Fibroblast of skin of right quadriceps (primary cell): ENCODE data around the gene MEGF9.
A peak's percentile ranks its signal among the peaks of the same experiment; 100 is the strongest.

Experiments used
- DNase-seq: peaks from one replicate; pipeline ENCODE4 v3.0.0-alpha.2; 2013

MEGF9 gene

DNA sequence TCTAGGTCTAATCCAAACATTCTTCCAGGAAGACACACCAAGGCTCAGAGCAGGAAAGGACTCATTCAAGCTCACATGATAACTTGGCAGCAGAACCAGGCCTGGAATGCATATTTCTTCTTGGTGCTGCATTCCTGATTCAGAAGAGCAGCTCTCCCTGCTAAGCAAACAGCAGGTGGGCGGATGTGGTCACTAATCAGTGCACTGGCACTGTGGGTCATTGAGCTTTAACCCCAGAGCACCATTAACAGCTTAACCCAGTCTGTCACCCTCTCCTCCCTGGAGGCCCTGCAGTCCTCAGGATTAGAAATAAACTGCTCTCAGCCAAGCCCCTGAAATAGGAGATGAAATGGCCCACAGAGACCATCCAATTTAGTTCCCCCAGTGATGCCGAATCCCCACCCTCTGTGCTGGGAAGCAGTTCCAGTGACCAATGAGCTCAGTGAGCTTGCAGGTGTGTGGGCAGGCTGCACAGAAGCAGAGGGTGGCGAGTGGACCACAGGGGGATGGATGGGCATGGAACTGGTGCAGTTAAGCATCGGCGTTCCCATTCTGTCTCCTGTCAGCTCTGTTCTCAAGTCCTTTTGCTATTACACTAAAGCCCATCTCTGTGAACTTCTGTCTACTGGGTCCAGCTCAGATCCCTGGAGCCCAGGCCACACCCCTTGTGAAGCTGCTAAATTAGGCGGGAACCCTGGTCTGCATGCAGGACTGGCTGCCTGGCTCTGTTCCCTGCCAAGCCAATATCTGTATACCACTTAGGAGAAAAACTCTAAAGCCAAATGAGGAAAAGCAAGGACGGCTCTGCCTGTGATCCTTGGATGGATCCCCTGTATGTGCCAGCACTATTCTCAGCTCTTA lies 16.6 kb upstream of the MEGF9 start:
- peak; percentile 63 for DNase-seq

DNA sequence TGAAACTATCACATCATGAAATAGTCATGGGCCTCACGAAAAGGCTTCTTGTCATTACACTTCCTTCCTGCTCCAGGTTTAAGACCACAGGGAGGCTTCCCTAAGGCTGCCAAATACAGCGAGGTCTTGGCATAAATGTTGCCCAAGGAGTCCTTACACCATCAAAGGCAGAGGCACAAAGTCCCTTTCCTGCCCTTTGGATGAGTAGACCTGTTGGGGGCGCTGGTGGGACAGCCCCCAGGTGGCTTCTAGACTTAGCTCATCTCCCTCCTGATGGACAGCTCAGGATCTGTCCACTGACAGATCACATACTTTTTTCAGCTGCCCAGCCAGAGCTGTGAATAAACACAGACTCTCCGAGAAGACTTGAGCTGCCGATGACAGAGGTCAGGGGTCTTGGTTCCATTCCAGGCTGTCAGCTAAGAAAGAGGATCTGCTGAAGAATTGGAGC lies 15.5 kb upstream of the MEGF9 start:
- no peak for DNase-seq

DNA sequence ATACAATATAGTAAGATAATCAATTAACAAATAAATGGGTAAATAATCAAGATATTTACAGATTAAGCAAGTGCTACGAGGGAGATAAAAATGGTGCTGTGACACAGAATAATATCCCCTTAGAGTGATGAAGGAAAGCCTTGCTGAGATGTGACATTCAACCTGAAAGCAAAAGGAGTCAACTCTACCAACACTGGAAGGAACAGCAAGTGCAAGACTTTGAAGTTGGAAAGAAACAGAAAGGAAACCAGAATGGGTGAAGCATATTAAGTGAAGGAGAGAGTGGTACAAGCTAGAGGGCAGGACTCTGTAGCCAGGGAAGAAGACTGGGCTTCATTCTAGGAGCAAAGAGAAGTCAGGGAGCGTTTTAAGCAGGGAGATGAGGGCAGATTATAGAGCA lies 12.2 kb upstream of the MEGF9 start:
- DNase-seq, result no peak

DNA sequence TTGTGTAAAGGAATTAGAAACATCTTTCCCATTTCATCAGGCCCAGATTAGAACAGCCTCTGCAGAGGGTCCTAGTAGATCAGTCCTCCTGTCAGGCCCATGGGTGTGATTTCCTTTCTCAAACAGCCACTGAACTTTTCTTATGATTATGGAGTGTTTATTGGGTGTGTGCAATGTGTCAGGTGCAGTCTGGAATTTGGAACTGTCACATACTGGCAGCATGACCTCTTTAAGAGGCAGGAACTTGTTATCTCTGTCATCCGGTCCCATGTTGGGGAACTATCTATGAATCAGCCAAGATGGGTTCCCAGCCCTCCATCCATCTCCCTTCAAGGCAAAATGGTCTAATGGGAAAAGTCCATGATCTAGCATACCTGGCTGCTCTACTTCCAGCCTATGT lies 11.6 kb upstream of the MEGF9 start:
- no peak for DNase-seq

DNA sequence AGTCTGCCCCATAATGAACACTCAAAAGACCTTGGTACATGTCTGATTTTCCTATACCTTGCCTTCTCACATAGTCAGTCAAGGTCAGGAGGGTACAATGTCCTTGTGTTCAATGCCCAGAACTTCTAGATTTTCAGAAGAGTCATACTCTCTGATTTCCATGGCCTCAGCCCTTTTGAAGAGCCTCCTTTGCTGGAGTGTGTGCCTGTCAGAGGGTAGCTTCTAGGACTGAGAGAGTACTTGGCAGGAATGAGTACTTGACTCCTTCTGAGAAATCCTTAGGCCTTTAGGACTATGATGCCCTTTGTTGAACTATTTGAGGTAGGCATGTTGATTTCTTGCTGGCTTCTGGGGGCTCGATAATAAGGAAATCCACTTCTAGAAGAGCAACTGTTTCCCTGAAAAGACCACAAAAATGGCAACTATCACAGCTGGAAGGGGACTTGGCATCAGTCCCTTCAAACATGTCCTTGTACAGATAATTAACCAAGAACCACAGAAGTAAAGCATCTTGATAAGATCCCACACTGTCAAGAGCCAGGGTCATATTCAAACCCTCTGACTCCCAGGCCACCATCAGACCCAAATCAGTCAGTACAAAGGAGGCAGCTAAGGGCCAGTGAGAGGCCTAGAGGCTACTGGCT lies 10.6 kb upstream of the MEGF9 start:
- no peak for DNase-seq

DNA sequence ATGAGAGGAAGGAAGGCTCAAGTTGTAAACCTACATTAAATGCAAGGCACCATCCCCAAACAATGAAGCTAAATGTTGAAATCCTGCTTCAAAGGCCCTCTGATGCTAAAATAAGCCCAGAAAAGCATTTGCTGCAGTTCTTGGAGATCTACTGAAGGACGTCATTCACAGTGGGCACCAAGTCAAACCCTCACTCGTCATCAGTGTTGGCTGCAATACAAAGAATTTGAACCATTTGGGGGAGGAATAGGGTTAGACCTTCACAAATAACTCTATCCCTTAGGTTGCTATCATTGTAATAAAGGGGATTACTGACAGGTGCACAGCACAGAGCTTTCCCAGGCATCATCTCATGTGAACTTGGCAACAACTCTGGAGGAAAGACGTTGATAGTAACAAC lies 9.3 kb upstream of the MEGF9 start:
- peak; percentile 47 for DNase-seq

DNA sequence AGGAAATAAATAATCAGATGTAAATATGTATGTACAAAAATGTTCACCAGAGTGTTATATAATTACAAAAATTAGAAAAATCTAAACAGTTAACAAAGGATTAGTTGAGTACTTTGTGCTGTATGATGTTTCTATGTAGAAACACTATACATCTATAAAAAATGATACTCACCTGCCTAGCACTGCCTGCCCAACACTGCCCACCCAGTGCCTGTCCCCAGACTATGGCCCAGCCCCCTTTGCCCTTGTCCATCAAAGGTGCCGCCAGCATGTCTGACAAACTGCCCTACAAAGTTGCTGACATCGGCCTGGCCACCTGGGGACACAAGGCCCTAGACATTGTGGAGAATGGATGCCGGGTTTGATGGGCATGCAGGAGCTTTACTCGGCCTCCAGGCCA lies 6.1 kb upstream of the MEGF9 start:
- no peak for DNase-seq

DNA sequence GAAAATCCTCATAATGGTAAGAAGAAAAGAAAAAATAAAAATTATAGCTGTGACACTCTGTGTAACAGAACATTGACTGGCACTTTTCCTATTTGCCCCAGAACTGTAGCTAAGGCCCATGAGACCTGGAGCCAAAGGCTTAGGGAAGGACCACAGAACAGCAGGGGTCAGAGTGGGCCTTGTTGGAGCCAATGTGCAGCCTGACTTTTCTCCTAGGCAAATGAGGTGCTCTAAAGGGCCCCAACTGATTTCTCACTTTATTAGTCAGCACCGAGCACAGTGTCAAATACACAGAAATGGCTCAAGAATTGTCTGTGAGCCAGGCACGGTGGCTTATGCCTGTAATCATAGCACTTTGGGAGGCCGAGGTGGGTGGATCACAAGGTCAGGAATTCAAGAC lies 4.0 kb upstream of the MEGF9 start:
- no peak for DNase-seq

DNA sequence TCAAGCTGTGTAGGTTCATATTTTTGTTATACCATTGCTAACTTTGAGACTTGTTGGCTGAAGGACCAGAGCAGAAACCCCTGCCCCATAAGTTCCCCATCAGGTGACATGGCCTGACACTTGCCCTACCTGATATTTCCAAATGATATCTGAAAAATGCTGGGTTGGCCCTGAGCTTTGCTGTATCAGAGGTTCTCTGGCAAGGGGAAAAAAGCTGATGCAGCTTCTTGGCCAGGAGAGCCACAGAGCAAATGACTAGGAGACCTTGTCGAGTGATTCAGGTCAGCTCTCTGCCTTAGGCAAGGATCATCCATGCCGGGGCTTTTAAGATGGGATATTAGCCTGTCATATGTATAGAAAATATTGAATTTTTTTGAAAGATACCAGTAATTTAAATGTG lies 2.9 kb upstream of the MEGF9 start:
- DNase-seq, result no peak

DNA sequence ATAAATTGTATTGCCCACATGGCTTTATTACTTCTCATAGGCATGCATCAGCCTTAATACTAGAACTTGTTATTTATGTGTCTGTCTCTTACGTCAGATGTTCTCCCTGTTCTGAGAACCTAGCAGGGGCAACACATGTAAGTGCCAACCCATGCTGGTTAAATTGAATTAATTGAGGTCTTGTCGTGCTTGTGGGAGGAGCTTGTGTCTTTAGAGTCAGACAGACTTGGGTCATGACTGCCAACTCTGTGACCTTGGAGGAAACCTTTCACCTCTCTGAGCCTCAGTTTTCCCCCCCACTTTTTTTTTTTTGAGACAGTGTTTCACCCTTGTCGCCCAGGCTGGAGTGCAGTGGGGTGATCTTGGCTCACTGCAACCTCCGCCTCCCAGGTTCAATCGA lies 2.2 kb upstream of the MEGF9 start:
- no peak for DNase-seq

DNA sequence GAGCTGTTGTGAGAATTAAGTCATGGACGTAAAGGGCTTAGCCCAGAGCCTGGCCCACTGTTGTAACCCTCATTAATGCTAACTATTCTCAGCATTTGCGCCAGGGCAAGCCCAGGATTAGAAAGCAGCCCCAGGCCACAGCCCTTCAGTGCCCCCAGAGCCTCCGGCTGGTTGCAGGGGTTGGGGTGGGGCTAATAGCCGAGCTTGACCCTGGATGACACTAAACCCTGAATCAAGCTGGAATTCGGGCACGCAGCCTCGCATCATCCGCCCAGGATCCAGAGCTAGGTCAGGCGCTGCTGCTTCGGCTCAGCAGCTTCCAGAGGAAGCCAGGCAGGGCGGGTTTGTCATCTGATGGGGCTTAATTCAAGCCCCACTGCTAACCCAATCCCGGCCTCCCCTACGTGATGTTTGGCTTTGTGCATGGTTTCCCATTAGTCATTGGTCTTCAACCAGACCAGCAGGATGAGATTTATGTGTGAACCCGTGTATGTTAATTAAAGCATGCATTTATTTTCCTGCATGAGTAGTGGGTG lies 1.2 kb upstream of the MEGF9 start:
- DNase-seq, result peak; percentile 81

DNA sequence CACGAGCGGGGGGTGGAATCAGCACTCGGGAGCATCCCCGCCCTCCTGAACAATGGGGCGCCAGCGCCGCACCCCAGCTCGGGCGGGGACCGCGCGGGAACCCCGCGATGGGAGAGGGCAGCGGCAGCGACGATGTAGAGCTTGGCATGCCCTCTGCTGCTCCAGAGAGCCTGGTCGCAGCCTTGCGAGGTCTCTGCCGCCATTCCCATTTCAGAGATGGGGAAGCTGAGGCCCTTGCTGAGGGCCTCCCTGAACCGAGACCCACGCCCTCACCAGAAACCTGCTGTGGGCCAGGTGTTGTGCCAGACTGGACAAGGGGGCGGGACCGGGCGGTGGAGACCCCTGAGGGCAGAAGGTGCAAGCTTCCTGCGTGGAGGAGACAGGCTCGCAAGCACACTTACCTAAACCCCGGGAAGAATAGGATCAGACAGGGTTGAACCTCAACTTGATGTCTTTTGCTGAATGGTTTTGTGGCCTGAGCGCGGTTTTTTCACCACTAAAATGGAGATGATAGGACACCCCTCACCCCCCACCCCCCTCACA lies 647 bp upstream of the MEGF9 start:
- DNase-seq, result no peak

DNA sequence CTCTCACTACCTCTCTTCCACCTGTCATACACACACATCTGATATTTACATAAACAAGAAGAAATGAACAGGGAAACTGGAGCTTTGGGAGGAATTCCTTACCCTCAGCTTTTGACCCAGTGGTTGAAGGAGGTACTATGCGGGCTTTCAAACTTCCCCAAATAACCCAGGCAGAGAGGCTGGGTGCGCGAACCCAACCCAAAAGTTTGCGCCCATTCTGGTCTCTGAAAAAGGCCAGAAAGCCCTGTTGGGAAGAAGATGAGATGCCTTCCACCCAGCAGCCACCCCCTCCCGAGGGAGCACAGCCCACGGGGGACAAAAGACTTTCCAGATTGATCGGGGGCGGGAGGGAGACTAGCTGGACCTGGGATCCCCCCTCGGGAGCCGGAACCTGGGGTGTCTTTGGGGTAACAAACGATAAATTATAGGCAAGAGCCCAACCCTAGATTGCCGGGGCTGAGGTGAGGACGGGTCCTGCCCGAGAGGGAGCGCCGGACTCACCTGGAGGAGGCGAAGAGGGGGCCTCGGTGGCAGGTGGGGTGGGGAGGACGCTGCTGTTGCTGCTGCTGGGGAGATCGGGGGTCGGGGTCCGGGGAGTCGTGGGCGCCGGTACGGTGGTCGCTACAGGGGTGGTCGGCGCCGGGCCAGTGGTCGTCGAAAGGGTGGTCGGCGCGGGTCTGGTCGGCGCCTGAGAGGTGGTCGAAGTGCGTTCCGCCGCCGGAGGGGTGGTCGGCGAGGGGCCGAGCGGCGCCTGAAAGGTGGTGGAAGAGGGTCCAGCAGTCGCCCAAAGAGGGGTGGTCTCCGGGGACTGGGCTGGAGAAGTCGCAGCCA lies 798 bp downstream of the MEGF9 start:
- no peak for DNase-seq

DNA sequence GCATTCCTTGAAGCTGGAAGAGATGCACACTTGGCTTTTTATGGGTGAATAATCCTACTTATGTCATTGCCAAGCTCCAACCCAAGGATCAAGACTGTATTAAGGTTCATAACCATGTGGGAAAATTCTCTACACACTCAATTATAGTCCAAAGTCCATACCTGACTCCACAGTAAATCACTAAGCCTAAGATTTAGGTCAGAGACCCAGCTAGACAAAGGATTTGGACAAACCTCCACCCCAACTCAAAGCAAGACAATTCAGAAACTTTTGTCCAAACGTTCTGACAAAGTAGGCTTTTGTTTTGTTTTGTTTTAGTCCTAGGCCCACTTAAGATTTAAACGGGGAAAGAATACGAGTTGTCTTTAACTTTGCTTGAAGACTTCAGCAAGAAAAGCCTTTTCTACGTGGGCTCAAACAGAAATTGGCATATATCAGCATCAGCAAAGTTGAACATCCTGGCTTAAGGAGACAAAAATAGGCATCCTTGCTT lies 1.7 kb downstream of the MEGF9 start:
- DNase-seq, result no peak

DNA sequence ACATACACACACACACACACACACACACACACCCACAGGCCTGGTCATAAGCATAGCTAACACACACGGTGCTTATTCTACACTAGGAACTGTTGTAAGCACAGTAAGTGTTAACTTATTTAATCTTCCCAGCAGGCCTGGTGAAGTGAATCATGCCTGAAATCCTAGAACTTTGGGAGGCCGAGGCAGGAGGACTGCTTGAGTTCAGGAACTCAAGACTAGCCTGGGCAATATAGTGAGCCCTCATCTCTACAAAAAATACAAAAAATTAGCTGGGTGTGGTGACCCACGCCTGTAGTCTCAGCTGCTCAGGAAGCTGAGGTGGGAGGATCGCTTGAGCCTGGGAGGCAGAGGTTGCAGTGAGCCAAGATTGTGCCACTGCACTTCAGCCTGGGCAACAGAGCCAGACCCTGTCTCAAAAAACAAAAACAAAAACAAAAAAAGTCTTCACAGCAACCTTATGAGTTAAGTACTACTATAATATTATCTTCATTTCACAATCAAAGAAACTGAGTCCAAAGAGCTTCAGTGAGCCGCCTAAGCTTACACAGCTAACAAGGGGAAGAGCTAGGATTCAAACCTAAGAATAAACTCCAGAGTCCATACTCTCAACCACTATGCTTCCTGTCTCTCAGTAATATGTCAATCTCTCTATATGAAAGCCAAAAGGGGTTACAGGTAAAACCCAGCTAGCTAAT lies 2.3 kb downstream of the MEGF9 start:
- no peak for DNase-seq

DNA sequence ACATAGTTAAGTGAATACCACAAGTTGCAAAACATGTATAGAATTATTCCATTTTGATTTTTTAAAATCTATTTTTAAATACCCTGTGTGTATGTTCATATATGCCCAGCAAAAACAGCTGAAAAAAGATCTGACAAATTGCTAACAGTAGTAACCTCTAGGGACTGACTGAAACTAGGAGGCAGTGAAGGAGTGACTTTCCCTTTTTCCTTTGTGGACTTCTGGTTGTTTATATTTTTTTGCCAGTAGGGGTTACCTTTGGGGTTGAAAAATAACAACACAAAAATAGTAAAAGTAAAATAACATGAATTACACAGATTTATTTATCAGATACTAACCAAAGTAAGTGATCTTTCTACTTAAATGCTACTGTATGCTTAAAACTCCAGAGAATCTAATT lies 2.9 kb downstream of the MEGF9 start:
- no peak for DNase-seq

DNA sequence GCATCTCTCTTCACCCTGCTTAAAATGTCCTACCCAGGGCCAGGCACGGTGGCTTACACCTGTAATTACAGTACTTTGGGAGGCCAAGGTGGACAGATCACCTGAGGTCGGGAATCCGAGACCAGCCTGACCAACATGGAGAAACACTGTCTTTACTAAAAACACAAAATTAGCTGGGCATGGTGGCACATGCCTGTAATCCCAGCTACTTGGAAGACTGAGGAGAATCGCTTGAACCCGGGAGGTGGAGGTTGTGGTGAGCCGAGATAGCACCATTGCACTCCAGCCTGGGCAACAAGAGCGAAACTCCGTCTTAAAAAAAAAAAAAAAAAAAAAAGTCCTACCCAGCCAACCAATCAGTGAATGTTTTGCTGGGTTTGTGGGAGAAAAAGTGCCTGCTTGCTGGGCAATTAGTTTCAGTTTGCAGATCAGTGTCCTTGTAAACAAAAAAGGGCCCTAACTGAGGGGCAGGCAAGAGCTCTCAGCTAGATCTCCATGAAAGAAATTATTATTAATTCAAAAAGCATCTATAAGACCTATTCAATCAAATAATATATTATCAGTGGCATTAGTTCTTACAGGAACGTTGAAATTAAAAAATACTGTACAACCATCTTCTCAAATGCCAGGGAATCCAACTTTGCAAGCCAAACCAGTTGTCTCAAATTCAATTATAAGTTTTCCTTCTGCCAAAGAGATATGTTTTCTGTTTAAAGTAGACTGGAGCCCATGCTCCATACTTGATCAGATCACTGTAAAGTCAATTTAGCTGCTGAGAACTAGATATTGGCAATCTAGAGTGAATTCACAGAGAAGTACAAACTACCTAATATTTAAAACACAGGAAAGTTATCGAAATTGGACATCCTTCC lies 3.9 kb downstream of the MEGF9 start:
- DNase-seq, result no peak

DNA sequence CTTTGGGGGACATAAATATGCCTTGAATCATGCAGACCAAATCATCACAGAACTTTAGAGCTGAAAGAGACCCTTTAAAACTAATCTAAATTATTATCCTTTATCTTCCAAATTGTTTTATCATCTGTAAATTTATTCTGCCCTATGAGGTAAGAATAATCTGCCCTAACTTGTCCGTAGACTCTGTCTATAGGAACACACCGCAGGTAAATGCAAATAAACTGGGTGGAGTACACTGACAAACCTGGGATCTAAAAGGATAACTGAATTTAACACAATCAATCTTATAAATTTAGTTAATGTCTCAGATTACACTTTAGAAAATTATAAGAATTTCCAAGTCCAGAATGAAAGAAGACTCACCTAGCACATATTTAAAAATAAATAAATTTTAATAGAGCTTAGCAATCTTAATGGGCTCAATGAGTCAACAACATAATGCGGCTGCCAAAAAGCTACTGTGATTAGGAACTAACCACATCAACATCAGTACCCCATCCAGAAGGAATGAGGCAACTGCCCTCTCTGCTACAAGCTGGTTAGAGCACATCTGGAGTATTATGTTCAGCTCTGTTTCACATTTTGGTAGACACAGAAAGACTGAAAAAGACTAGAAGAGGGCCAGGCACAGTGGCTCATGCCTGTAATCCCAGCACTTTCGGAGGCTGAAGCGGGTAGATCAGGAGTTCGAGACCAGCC lies 5.6 kb downstream of the MEGF9 start:
- DNase-seq, result peak; percentile 63

DNA sequence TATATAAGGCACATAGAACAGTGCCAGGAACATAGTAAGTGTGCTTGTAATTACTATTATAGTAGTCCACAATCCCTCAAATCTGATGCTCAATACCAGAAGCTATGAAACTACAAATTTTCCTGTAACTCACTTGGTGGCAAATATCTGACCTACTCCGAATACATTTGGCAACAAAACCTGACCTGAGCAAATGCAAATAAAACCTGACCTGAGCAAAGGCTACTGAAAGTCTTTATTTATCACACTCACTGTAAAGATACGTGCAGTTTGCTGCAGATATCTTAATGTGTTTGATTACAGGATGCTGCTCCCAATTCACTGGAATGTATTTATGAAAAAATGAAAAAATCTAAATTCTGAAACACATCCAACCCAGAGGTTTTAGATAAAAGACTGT lies 7.1 kb downstream of the MEGF9 start:
- no peak for DNase-seq

DNA sequence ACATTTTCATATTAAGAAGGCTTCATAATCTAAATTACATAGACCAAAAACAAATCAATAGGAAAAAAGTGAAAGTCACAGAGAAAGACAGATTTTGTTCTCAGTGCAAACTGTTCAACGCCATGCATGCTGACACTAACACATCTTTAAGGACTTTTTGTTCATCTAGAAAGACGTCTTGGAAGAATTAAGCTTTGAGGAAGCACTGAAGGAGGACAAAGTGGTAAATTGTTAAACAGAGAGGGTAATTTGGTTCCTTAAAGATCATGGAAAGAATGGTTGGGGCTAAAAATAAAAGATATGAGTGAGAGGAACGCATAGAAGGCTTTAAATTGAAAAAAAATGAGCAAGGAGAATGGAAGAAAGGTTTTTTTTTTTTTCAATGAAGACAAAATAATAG lies 9.1 kb downstream of the MEGF9 start:
- no peak for DNase-seq

DNA sequence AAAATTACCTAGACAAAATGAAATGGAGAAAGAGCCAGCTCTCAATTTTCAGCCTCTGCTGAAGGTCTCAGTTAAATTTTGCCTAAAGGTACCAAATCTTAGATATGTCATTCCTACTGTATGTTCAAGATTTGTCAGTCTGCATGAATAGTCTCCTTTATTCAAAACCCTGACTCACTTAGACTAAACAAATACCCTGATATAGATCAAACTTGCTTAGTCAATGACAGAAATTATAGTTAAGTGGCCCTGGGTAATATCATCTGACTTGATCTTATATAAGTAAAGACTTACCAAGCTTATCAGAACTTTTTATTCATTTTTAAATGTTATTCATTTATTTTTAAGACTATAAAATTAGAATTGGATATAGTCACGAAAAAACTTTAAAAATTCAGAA lies 12.2 kb downstream of the MEGF9 start:
- no peak for DNase-seq
